ENCODE results near the gene FCN2.

DNA sequence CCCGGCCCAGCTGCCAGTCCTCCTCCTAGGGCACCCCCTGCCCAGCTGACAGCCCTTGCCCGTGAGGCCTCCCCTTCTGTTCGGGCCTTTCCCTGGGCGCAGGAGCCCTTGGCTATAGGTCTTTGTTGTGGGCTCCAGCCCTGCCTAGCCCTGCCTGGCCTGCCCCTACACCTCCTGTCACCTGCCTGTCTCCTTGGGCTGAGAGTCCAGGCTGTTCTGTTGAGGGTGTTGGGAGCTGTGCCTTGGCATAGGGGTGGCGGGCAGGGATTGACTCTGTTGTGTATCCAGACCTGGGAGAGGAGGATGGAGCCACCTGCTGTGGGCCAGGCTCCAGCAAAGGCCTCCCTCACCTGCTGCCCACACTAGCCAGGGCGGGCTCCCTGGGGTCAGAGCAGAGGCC lies 11.6 kb downstream of the FCN2 start:
- TF ChIP-seq EP300 (IDR thresholded peaks at IDR 0.05; ENCODE audit: low read depth in 2 of 2, low read length in 2 of 2) = no peak
- TF ChIP-seq EP300 (CRISPR knock-in tag; IDR thresholded peaks at IDR 0.05; ENCODE audit: borderline replicate concordance) = no peak
- TF ChIP-seq, protein P1, sequence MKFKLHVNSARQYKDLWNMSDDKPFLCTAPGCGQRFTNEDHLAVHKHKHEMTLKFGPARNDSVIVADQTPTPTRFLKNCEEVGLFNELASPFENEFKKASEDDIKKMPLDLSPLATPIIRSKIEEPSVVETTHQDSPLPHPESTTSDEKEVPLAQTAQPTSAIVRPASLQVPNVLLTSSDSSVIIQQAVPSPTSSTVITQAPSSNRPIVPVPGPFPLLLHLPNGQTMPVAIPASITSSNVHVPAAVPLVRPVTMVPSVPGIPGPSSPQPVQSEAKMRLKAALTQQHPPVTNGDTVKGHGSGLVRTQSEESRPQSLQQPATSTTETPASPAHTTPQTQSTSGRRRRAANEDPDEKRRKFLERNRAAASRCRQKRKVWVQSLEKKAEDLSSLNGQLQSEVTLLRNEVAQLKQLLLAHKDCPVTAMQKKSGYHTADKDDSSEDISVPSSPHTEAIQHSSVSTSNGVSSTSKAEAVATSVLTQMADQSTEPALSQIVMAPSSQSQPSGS (CRISPR knock-in tag; IDR thresholded peaks at IDR 0.05) = no peak
- TF ChIP-seq POLR2A (IDR thresholded peaks at IDR 0.05; ENCODE audit: insufficient read depth in 1 of 2, low read depth in 2 of 2, low read length in 2 of 2) = no peak
- TF ChIP-seq, protein P2, sequence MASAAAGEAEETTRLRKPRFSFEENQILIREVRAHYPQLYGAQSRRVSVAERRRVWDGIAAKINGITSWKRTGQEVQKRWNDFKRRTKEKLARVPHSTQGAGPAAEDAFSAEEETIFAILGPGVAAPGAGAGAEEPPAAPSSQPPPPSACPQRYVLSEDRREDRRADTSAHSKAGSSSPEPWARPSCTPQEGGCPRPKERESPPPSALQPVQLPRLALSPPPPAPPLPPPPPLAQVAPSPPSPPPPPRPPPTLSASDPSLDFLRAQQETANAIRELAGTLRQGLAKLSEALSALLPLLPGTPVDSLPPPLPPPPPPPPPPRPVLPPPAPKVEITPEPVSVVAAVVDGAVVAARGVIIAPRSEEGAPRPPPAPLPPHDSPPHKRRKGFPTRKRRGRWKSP (CRISPR knock-in tag; IDR thresholded peaks at IDR 0.05) = no peak

All from HepG2 (cell line).